HepG2 (cell line): ENCODE measurements around the gene GNG7. TPM values are rescaled to one million over a fixed set of nuclear protein-coding genes. Genes with fewer than 3 reads are reported as not detected.

ENCODE experiments used
- ATF5 ChIP-seq: sonication (generic); formaldehyde crosslinking; IDR thresholded peaks from 2 replicates; pipeline ENCODE4 v1.4.0; 2020; ENCODE audit warnings: mild to moderate bottlenecking, low read depth, missing genetic modification reagents
- CENPT ChIP-seq: sonication (generic); formaldehyde crosslinking; IDR thresholded peaks from 2 replicates; pipeline ENCODE4 v1.8.0; 2022; ENCODE audit warnings: low read depth, mild to moderate bottlenecking, moderate library complexity, missing genetic modification reagents
- DNMT1 ChIP-seq: sonication (generic); formaldehyde crosslinking; IDR thresholded peaks from 2 replicates; pipeline ENCODE4 v1.5.1; 2020; ENCODE audit warnings: mild to moderate bottlenecking, missing genetic modification reagents
- FOXK2 ChIP-seq: fragments of 450-650 bp; IDR thresholded peaks from 2 replicates; pipeline ENCODE4 v1.6.1; 2016
- KLF13 ChIP-seq: sonication (generic); formaldehyde crosslinking; IDR thresholded peaks from 2 replicates; pipeline ENCODE4 v1.4.0; 2020; ENCODE audit warnings: mild to moderate bottlenecking, missing genetic modification reagents
- PREB ChIP-seq: sonication (generic); formaldehyde crosslinking; IDR thresholded peaks from 2 replicates; pipeline ENCODE4 v1.4.0; 2020; ENCODE audit warnings: missing genetic modification reagents
- REXO4 ChIP-seq: sonication (generic); formaldehyde crosslinking; IDR thresholded peaks from 2 replicates; pipeline ENCODE4 v1.8.0; 2022; ENCODE audit warnings: missing genetic modification reagents, mild to moderate bottlenecking, borderline replicate concordance
- SSRP1 ChIP-seq: IDR thresholded peaks from 2 replicates; pipeline ENCODE4 v1.6.1; 2016; ENCODE audit warnings: control low read depth
- THAP8 ChIP-seq: sonication (generic); formaldehyde crosslinking; IDR thresholded peaks from 2 replicates; pipeline ENCODE4 v1.5.1; 2020; ENCODE audit warnings: missing genetic modification reagents, mild to moderate bottlenecking, borderline replicate concordance
- ZFYVE20 ChIP-seq: sonication (generic); formaldehyde crosslinking; IDR thresholded peaks from 2 replicates; pipeline ENCODE4 v1.8.0; 2023; ENCODE audit warnings: low read depth, mild to moderate bottlenecking, moderate library complexity, missing genetic modification reagents, borderline replicate concordance
- ZNF333 ChIP-seq: sonication (generic); formaldehyde crosslinking; IDR thresholded peaks from 2 replicates; pipeline ENCODE4 v1.4.0; 2020; ENCODE audit warnings: mild to moderate bottlenecking, missing genetic modification reagents, borderline replicate concordance
- ZNF367 ChIP-seq: sonication (generic); formaldehyde crosslinking; IDR thresholded peaks from 2 replicates; pipeline ENCODE4 v1.4.0; 2020; ENCODE audit warnings: missing genetic modification reagents, borderline replicate concordance
- ZNF382 ChIP-seq: sonication (generic); formaldehyde crosslinking; IDR thresholded peaks from 2 replicates; pipeline ENCODE4 v1.5.0; 2020; ENCODE audit warnings: missing genetic modification reagents, mild to moderate bottlenecking, borderline replicate concordance
- ZNF816 ChIP-seq: sonication (generic); formaldehyde crosslinking; IDR thresholded peaks from 2 replicates; pipeline ENCODE4 v1.8.0; 2022; ENCODE audit warnings: missing genetic modification reagents, mild to moderate bottlenecking, borderline replicate concordance
- ZSCAN29 ChIP-seq: sonication (generic); formaldehyde crosslinking; conservative IDR thresholded peaks from 2 replicates; pipeline ENCODE4 v1.4.0; 2020; ENCODE audit warnings: mild to moderate bottlenecking, missing genetic modification reagents
- polyA plus RNA-seq, 8 experiments: library from polyadenylated mRNA; depleted of rRNA in 3 of 8; stranded (reverse) in 7 of 8; unstranded in 1 of 8; fragments of >200 nt; fragmentation: Illumina TruSeq in 4 of 8; extraction: Trizol in 4 of 8; gene quantifications; 2 replicates each; pipeline versions ENCODE4 v1.2.1 to v1.2.3, GENCODE V29; 2011 to 2016; ENCODE audit warnings: low read depth in 4 of 8, missing spikeins in 1 of 8, mixed read lengths in 1 of 8; ENCODE audit not compliant: insufficient read depth in 1 of 8
- total RNA-seq, 5 experiments: library from RNA; depleted of rRNA; stranded (reverse); fragments of >200 nt; fragmentation: Illumina TruSeq; extraction: Trizol; gene quantifications; 2 replicates each; pipeline ENCODE4 v1.2.3, GENCODE V29; 2016; ENCODE audit warnings: low read depth in 1 of 5
- TF ChIP-seq, protein P1 (sequence below): IDR thresholded peaks from 2 replicates; pipeline ENCODE4 v1.6.1; 2016; ENCODE audit warnings: low read depth, borderline replicate concordance
- TF ChIP-seq, protein P2 (sequence below): IDR thresholded peaks from 2 replicates; pipeline ENCODE4 v1.6.1; 2012; ENCODE audit warnings: low read length, improper control_type of control experiment
- TF ChIP-seq, protein P3 (sequence below): sonication (generic); formaldehyde crosslinking; IDR thresholded peaks from 2 replicates; pipeline ENCODE4 v1.5.0; 2020; ENCODE audit warnings: mild to moderate bottlenecking, missing genetic modification reagents, moderate library complexity
- TF ChIP-seq, protein P4 (sequence below): sonication (generic); formaldehyde crosslinking; IDR thresholded peaks from 2 replicates; pipeline ENCODE4 v1.8.0; 2022; ENCODE audit warnings: low read depth, missing genetic modification reagents

The GNG7 gene
- total and polyA plus RNA-seq, 2 of the 13 experiments (the other 11 are each of a cell fraction or from before 2014, with no cell fraction given), result 1.4 to 3.3 TPM

GRCh38 chr19:2578901-2579677, 123.4 kb downstream of the GNG7 start (continued):
- TF ChIP-seq, protein P1, sequence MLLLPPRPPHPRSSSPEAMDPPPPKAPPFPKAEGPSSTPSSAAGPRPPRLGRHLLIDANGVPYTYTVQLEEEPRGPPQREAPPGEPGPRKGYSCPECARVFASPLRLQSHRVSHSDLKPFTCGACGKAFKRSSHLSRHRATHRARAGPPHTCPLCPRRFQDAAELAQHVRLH, result no peak; the same call in 1 of the 2 replicates
- TF ChIP-seq, protein P2, sequence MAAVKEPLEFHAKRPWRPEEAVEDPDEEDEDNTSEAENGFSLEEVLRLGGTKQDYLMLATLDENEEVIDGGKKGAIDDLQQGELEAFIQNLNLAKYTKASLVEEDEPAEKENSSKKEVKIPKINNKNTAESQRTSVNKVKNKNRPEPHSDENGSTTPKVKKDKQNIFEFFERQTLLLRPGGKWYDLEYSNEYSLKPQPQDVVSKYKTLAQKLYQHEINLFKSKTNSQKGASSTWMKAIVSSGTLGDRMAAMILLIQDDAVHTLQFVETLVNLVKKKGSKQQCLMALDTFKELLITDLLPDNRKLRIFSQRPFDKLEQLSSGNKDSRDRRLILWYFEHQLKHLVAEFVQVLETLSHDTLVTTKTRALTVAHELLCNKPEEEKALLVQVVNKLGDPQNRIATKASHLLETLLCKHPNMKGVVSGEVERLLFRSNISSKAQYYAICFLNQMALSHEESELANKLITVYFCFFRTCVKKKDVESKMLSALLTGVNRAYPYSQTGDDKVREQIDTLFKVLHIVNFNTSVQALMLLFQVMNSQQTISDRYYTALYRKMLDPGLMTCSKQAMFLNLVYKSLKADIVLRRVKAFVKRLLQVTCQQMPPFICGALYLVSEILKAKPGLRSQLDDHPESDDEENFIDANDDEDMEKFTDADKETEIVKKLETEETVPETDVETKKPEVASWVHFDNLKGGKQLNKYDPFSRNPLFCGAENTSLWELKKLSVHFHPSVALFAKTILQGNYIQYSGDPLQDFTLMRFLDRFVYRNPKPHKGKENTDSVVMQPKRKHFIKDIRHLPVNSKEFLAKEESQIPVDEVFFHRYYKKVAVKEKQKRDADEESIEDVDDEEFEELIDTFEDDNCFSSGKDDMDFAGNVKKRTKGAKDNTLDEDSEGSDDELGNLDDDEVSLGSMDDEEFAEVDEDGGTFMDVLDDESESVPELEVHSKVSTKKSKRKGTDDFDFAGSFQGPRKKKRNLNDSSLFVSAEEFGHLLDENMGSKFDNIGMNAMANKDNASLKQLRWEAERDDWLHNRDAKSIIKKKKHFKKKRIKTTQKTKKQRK, result no peak
- TF ChIP-seq, protein P3, sequence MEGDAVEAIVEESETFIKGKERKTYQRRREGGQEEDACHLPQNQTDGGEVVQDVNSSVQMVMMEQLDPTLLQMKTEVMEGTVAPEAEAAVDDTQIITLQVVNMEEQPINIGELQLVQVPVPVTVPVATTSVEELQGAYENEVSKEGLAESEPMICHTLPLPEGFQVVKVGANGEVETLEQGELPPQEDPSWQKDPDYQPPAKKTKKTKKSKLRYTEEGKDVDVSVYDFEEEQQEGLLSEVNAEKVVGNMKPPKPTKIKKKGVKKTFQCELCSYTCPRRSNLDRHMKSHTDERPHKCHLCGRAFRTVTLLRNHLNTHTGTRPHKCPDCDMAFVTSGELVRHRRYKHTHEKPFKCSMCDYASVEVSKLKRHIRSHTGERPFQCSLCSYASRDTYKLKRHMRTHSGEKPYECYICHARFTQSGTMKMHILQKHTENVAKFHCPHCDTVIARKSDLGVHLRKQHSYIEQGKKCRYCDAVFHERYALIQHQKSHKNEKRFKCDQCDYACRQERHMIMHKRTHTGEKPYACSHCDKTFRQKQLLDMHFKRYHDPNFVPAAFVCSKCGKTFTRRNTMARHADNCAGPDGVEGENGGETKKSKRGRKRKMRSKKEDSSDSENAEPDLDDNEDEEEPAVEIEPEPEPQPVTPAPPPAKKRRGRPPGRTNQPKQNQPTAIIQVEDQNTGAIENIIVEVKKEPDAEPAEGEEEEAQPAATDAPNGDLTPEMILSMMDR (CRISPR knock-in tag), result peak; percentile 97
- no peak for TF ChIP-seq ZNF816 (CRISPR knock-in tag)
- peak; percentile 25; the same call in 1 of the 2 replicates for TF ChIP-seq DNMT1 (CRISPR knock-in tag)
- 0 out of 2 replicates have a peak, but pooled peaks have one; percentile 23 for TF ChIP-seq FOXK2
- TF ChIP-seq KLF13 (CRISPR knock-in tag), result no peak
- no peak for TF ChIP-seq ZFYVE20
- TF ChIP-seq PREB (CRISPR knock-in tag), result no peak
- TF ChIP-seq, protein P4, sequence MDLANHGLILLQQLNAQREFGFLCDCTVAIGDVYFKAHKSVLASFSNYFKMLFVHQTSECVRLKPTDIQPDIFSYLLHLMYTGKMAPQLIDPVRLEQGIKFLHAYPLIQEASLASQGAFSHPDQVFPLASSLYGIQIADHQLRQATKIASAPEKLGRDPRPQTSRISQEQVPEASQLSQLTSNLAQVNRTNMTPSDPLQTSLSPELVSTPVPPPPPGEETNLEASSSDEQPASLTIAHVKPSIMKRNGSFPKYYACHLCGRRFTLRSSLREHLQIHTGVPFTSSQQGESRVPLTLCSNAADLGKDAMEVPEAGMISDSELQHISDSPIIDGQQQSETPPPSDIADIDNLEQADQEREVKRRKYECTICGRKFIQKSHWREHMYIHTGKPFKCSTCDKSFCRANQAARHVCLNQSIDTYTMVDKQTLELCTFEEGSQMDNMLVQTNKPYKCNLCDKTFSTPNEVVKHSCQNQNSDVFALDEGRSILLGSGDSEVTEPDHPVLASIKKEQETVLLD (CRISPR knock-in tag), result no peak; the same call in 1 of the 2 replicates
- no peak for TF ChIP-seq ZSCAN29 (CRISPR knock-in tag)
- no peak for TF ChIP-seq THAP8 (CRISPR knock-in tag)
- TF ChIP-seq CENPT (CRISPR knock-in tag), result no peak
- no peak for TF ChIP-seq ZNF382 (CRISPR knock-in tag)
- no peak for TF ChIP-seq ATF5 (CRISPR knock-in tag)
- TF ChIP-seq ZNF367 (CRISPR knock-in tag), result no peak
- no peak for TF ChIP-seq ZNF333 (CRISPR knock-in tag)
- TF ChIP-seq SSRP1 (CRISPR knock-in tag), result no peak
- TF ChIP-seq REXO4 (CRISPR knock-in tag), result no peak
